ENCODE data around the gene COQ2.

COQ2 gene

GRCh38 chr4:83250687-83251446 is 33.7 kb downstream of the COQ2 start (continued):
- TF ChIP-seq ZNF18 (tag by site-specific recombination; IDR thresholded peaks at IDR 0.05) (no peak), ZNF214 (tag by site-specific recombination; IDR thresholded peaks at IDR 0.05; ENCODE audit: borderline replicate concordance) (no peak), PRDM2 (tag by site-specific recombination; IDR thresholded peaks at IDR 0.05; ENCODE audit: borderline replicate concordance) (no peak)

- POLR2A ChIA-PET, result no interaction called here
- no peaks in the 10 kb centered on the region for H3K36me3 ChIP-seq (ENCODE audit: control insufficient read depth in 2 of 2, insufficient read depth in 1 of 2, low read length in 2 of 2)
- no peaks in the 10 kb centered on the region for H3K4me1 ChIP-seq (ENCODE audit: control insufficient read depth, insufficient read depth, low read length)
- no peak overlapping the region for H3K4me3 ChIP-seq (ENCODE audit: low read depth, low read length)
- H3K9me3 ChIP-seq (ENCODE audit: control insufficient read depth, insufficient read depth, low read depth, low read length), result no peaks in the 10 kb centered on the region
- CTCF ChIA-PET, result no interaction called here
- TF ChIP-seq FEZF1 (tag by site-specific recombination; IDR thresholded peaks at IDR 0.05) (no peak), REST (tag by site-specific recombination; IDR thresholded peaks at IDR 0.05) (no peak), ZNF114 (tag by site-specific recombination; IDR thresholded peaks at IDR 0.05) (no peak), ZNF549 (tag by site-specific recombination; IDR thresholded peaks at IDR 0.05) (no peak), HOXC10 (CRISPR knock-in tag; IDR thresholded peaks at IDR 0.05) (no peak), PATZ1 (tag by site-specific recombination; IDR thresholded peaks at IDR 0.05) (no peak), ZNF214 (tag by site-specific recombination; IDR thresholded peaks at IDR 0.05; ENCODE audit: borderline replicate concordance) (no peak), PRDM10 (tag by site-specific recombination; IDR thresholded peaks at IDR 0.05) (no peak), ZNF10 (tag by site-specific recombination; IDR thresholded peaks at IDR 0.05) (no peak), SETDB1 (IDR thresholded peaks at IDR 0.05; ENCODE audit: insufficient read length, low read length) (no peak), ZNF664 (tag by site-specific recombination; IDR thresholded peaks at IDR 0.05) (no peak), SCRT1 (tag by site-specific recombination; IDR thresholded peaks at IDR 0.05; ENCODE audit: borderline replicate concordance) (no peak), ZSCAN23 (tag by site-specific recombination; IDR thresholded peaks at IDR 0.05) (no peak)
- H3K27ac ChIP-seq (ENCODE audit: extremely low read depth, low read depth, low read length), result no peak overlapping the region
Observed at GRCh38 chr4:83248486-83248885, 36.1 kb downstream of the COQ2 start.
